GM12892 (cell line): ENCODE measurements around the gene TRIM72.
"Not testable (repeated sequence)": the region's sequence is repeated elsewhere in the genome, so short reads cannot be mapped to it uniquely, and the experiment has no call there.

Experiments
- DNase-seq: peaks from one replicate; pipeline ENCODE4 v3.0.0; 2011; ENCODE audit not compliant: insufficient read length
- FAIRE-seq: peaks from 2 replicates; lab custom pipeline; 2011; peaks lifted over from hg19 to GRCh38; lab: Jason Lieb, UNC
- POLR2A ChIP-seq: IDR thresholded peaks from 2 replicates; pipeline ENCODE4 v1.6.1; 2011; ENCODE audit warnings: low read depth, low read length, control low read depth
- POLR2AphosphoS5 ChIP-seq: IDR thresholded peaks from 2 replicates; pipeline ENCODE4 v1.6.1; 2011; ENCODE audit warnings: low read depth, low read length, control low read depth
- TAF1 ChIP-seq: IDR thresholded peaks from 2 replicates; pipeline ENCODE4 v1.6.1; 2011; ENCODE audit warnings: low read depth, mild to moderate bottlenecking, control low read depth, low read length, borderline replicate concordance

The TRIM72 gene

GRCh38 chr16:31268891-31269290, 55.0 kb downstream of the TRIM72 start:
- FAIRE-seq (no peak), DNase-seq (no peak)
- TF ChIP-seq TAF1 (no peak), POLR2AphosphoS5 (no peak), POLR2A (no peak)

GRCh38 chr16:31269541-31269940, 55.6 kb downstream of the TRIM72 start:
- DNase-seq (no peak), FAIRE-seq (no peak)
- TF ChIP-seq POLR2A: no peak
- no peak for TF ChIP-seq TAF1
- no peak for TF ChIP-seq POLR2AphosphoS5

GRCh38 chr16:31269973-31270372, 56.1 kb downstream of the TRIM72 start:
- FAIRE-seq: not testable (repeated sequence)

GRCh38 chr16:31270795-31271194, 56.9 kb downstream of the TRIM72 start:
- DNase-seq (no peak), FAIRE-seq (no peak)
- TF ChIP-seq POLR2A (no peak), TAF1 (no peak), POLR2AphosphoS5 (no peak)

More at GRCh38 chr16:31269973-31270372, 56.1 kb downstream of the TRIM72 start:
- DNase-seq: not testable (repeated sequence)

GRCh38 chr16:31271621-31272190, 57.8 kb downstream of the TRIM72 start:
- DNase-seq (no peak), FAIRE-seq (no peak)
- no peak for TF ChIP-seq POLR2AphosphoS5
- no peak for TF ChIP-seq TAF1
- no peak for TF ChIP-seq POLR2A

GRCh38 chr16:31273187-31273586, 59.3 kb downstream of the TRIM72 start:
- no peak for FAIRE-seq
- DNase-seq: no peak
- TF ChIP-seq TAF1 (no peak), POLR2AphosphoS5 (no peak), POLR2A (no peak)

GRCh38 chr16:31273676-31274075, 59.8 kb downstream of the TRIM72 start:
- DNase-seq (no peak), FAIRE-seq (no peak)
- no peak for TF ChIP-seq POLR2AphosphoS5
- no peak for TF ChIP-seq POLR2A
- no peak for TF ChIP-seq TAF1

- DNase-seq (no peak), FAIRE-seq (no peak)
- no peak for TF ChIP-seq POLR2AphosphoS5
- no peak for TF ChIP-seq TAF1
- no peak for TF ChIP-seq POLR2A
These were observed 61.2 kb downstream of the TRIM72 start for GRCh38 chr16:31274831-31275816.

- DNase-seq (no peak), FAIRE-seq (no peak)
- no peak for TF ChIP-seq POLR2A
- no peak for TF ChIP-seq TAF1
- no peak for TF ChIP-seq POLR2AphosphoS5
These were observed 62.7 kb downstream of the TRIM72 start for GRCh38 chr16:31276600-31276999.

- TF ChIP-seq TAF1 (no peak), POLR2AphosphoS5 (no peak), POLR2A (no peak)
- DNase-seq (no peak), FAIRE-seq (no peak)
These were observed 63.8 kb downstream of the TRIM72 start for GRCh38 chr16:31277659-31278260.

GRCh38 chr16:31278853-31279252, 64.9 kb downstream of the TRIM72 start:
- not testable (repeated sequence) for DNase-seq, FAIRE-seq
